Left cardiac atrium (tissue), 4 donors: ENCODE measurements around the gene FCGR3A. TPM values are rescaled to one million over a fixed set of nuclear protein-coding genes. Genes with fewer than 3 reads are reported as not detected.
"Not testable (repeated sequence)": the region's sequence is repeated elsewhere in the genome, so short reads cannot be mapped to it uniquely, and the experiment has no call there.

Experiments used
- ATAC-seq, 2 donors: fragments of 200-7000 bp; cut with Tn5 transposase; one replicate each; pipeline ENCODE4 v1.9.1; 2020; ENCODE audit warnings: mild to moderate bottlenecking in 2 of 2, moderate library complexity in 2 of 2
- DNase-seq: peaks from one replicate; pipeline ENCODE4 v3.0.0-alpha.2; 2020
- intact Hi-C, 2 donors: fragments of 100-400 bp; cut with DNase I; formaldehyde crosslinking; loops; one replicate each; pipeline versions ENCODE4 v1.14.1 to v1.15.1; 2022 to 2023
- long read RNA-seq: library from polyadenylated mRNA; unstranded; transcript quantifications from one replicate; pipeline ENCODE4 v2.0.0, GENCODE V29; 2021
- total RNA-seq, 2 donors: library from RNA; stranded (reverse); fragmentation: NEBNext Ultra II Directional; extraction: Animal tissue kit (Norgen Biotek cat#: 25700); gene quantifications; one replicate each; pipeline ENCODE4 v1.2.1, GENCODE V29; 2021
- donor health status: DM: no; HTN: yes; CAD: no.
- donor health status: DM: no; HTN: yes; CAD: no; lungs with severe emphysema.
- donor health status: DM: yes; HTN: yes; CAD: no.
- donor health status: Dilated cardiomyopathy.

FCGR3A gene
- total RNA-seq = 10 to 100 TPM; 42.9 to 53.7 TPM
- long read RNA-seq, transcript FCGR3A-202 (5 exons, 2,385 nt) = major isoform, 25 of 34 reads
- long read RNA-seq, partial matches to known transcripts = 2 of 34 reads
- long read RNA-seq, other reads (novel, unspliced or antisense) = 2 of 34 reads

GRCh38 chr1:161549652-161550051 lies at the start of gene FCGR3A:
TSS of gene FCGR3A (minus strand) at chr1:161549818. CDS start at chr1:161549736, 82 bp downstream.
- ATAC-seq = peak in 1 of 2 donors; percentile 55
- DNase-seq = no peak

GRCh38 chr1:161597077-161597476 lies 47.5 kb upstream of the FCGR3A start:
- intact Hi-C loops, ATAC-seq: not testable (repeated sequence)

More at GRCh38 chr1:161549652-161550051, at the start of gene FCGR3A:
- intact Hi-C loops = no loop called here

GRCh38 chr1:161595583-161595982 lies 46.0 kb upstream of the FCGR3A start:
- DNase-seq, ATAC-seq, intact Hi-C loops: not testable (repeated sequence)

More at GRCh38 chr1:161597077-161597476, 47.5 kb upstream of the FCGR3A start:
- DNase-seq = not testable (repeated sequence)

GRCh38 chr1:161595173-161595572 lies 45.6 kb upstream of the FCGR3A start:
- intact Hi-C loops, DNase-seq: not testable (repeated sequence)
- ATAC-seq = peak in 1 of 2 donors; percentile 19

GRCh38 chr1:161594269-161594984 lies 44.8 kb upstream of the FCGR3A start:
- DNase-seq, ATAC-seq, intact Hi-C loops: not testable (repeated sequence)

GRCh38 chr1:161593092-161593755 lies 43.6 kb upstream of the FCGR3A start:
- ATAC-seq, DNase-seq, intact Hi-C loops: not testable (repeated sequence)

- ATAC-seq, intact Hi-C loops, DNase-seq: not testable (repeated sequence)
Measured at GRCh38 chr1:161592586-161592985, 43.0 kb upstream of the FCGR3A start.

GRCh38 chr1:161589920-161590319 lies 40.3 kb upstream of the FCGR3A start:
- intact Hi-C loops, ATAC-seq, DNase-seq: not testable (repeated sequence)

- ATAC-seq, DNase-seq, intact Hi-C loops: not testable (repeated sequence)
Measured at GRCh38 chr1:161589365-161589764, 39.7 kb upstream of the FCGR3A start.

GRCh38 chr1:161588596-161588995 lies 39.0 kb upstream of the FCGR3A start:
- ATAC-seq, intact Hi-C loops, DNase-seq: not testable (repeated sequence)

- DNase-seq, intact Hi-C loops, ATAC-seq: not testable (repeated sequence)
Measured at GRCh38 chr1:161582882-161583281, 33.3 kb upstream of the FCGR3A start.

- DNase-seq, intact Hi-C loops: not testable (repeated sequence)
- ATAC-seq = peak; percentile 38 to 62
Measured at GRCh38 chr1:161580879-161581537, 31.4 kb upstream of the FCGR3A start.

- DNase-seq, intact Hi-C loops, ATAC-seq: not testable (repeated sequence)
Measured at GRCh38 chr1:161579856-161580507, 30.4 kb upstream of the FCGR3A start.

GRCh38 chr1:161576676-161577075 lies 27.1 kb upstream of the FCGR3A start:
- ATAC-seq = peak; percentile 62 to 74
- DNase-seq, intact Hi-C loops: not testable (repeated sequence)

- ATAC-seq, intact Hi-C loops, DNase-seq: not testable (repeated sequence)
Measured at GRCh38 chr1:161571703-161572102, 22.1 kb upstream of the FCGR3A start.

- intact Hi-C loops = loop anchor here in 1 of 2 donors (10.0 kb wide), 1 partner anchor 178 kb away; the partner anchor contains the start of gene DUSP12
- not testable (repeated sequence) for DNase-seq, ATAC-seq
Measured at GRCh38 chr1:161566602-161566960, 17.0 kb upstream of the FCGR3A start.

- intact Hi-C loops = loop anchor here in 1 of 2 donors (10.0 kb wide), 1 partner anchor 181 kb away; the partner anchor contains the start of gene DUSP12
- not testable (repeated sequence) for DNase-seq, ATAC-seq
Measured at GRCh38 chr1:161563522-161563921, 13.9 kb upstream of the FCGR3A start.

- ATAC-seq = peak in 1 of 2 donors; percentile 57
- intact Hi-C loops = loop anchor here in 1 of 2 donors (10.0 kb wide), 1 partner anchor 182 kb away; the partner anchor contains the start of gene DUSP12
- DNase-seq = not testable (repeated sequence)
Measured at GRCh38 chr1:161562441-161562840, 12.8 kb upstream of the FCGR3A start.
